ENCODE results near the gene TBL3.

The TBL3 gene

DNA sequence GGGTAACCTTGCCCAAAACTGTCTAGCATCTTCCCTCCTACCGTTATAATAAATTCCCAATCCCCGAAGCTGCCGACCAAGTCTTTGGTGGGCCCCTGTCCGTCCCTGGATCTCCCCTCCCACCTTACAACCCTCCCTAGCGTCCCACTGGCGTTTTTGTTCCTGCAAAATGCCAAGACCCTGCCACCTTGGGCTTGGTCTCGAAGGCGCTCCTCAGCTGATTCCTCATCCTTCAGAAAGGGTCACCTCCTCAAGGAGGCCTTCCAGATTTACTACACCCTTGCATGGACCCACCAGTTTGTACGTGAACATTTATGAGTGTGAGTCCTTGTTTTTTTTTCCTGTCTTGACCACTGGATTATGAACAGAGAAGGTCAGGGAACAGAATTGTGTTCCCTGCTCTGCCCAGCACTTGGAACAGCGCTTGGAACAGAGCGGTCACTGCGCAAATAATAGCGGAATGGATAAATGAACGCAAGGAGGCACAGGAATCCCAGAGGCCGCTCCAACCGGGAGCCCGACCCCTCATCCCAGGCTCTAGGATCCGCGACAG is 11.2 kb downstream of the TBL3 start:
- peak overlapping the region; percentile 93 for H3K9ac ChIP-seq (ENCODE audit: low read depth, low read length)
- peak; percentile 80 for TF ChIP-seq EZH2 (IDR thresholded peaks at IDR 0.05; ENCODE audit: borderline replicate concordance, low read depth, low read length, severe bottlenecking)
- TF ChIP-seq, protein P1, sequence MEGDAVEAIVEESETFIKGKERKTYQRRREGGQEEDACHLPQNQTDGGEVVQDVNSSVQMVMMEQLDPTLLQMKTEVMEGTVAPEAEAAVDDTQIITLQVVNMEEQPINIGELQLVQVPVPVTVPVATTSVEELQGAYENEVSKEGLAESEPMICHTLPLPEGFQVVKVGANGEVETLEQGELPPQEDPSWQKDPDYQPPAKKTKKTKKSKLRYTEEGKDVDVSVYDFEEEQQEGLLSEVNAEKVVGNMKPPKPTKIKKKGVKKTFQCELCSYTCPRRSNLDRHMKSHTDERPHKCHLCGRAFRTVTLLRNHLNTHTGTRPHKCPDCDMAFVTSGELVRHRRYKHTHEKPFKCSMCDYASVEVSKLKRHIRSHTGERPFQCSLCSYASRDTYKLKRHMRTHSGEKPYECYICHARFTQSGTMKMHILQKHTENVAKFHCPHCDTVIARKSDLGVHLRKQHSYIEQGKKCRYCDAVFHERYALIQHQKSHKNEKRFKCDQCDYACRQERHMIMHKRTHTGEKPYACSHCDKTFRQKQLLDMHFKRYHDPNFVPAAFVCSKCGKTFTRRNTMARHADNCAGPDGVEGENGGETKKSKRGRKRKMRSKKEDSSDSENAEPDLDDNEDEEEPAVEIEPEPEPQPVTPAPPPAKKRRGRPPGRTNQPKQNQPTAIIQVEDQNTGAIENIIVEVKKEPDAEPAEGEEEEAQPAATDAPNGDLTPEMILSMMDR (IDR thresholded peaks at IDR 0.05; ENCODE audit: borderline replicate concordance, extremely low read depth, low read length, poor library complexity, severe bottlenecking): no peak
- no peak overlapping the region; the same call in 1 of the 2 replicates for H3K27ac ChIP-seq (ENCODE audit: low read length)
- H3K4me2 ChIP-seq (ENCODE audit: insufficient read depth, low read length): peak overlapping the region; percentile 100
- H3K9me3 ChIP-seq (ENCODE audit: insufficient read depth, low read length, severe bottlenecking): no peaks in the 10 kb centered on the region
- H4K20me1 ChIP-seq (ENCODE audit: insufficient read depth, low read length): peaks cover 4% of the 10 kb centered on the region; the same call in 1 of the 2 replicates
- no peak for ATAC-seq (ENCODE audit: insufficient read depth, low read depth)
- H3K36me3 ChIP-seq (ENCODE audit: insufficient read depth, low read length): peaks cover 28% of the 10 kb centered on the region
- peak overlapping the region; percentile 99 for H2AFZ ChIP-seq (ENCODE audit: low read depth, low read length)
- no peak for DNase-seq
- H3K4me3 ChIP-seq (ENCODE audit: low read depth in 1 of 2, low read length in 2 of 2): peak overlapping the region; percentile 84 to 88; a peak in 3 of 4 replicates
- peaks cover 18% of the 10 kb centered on the region for H3K79me2 ChIP-seq (ENCODE audit: insufficient read depth, low read length)
- H3K4me1 ChIP-seq (ENCODE audit: insufficient read depth, low read length): peaks cover 24% of the 10 kb centered on the region
- peaks cover 14% of the 10 kb centered on the region for H3K27me3 ChIP-seq (ENCODE audit: insufficient read depth, low read length, poor library complexity)

DNA sequence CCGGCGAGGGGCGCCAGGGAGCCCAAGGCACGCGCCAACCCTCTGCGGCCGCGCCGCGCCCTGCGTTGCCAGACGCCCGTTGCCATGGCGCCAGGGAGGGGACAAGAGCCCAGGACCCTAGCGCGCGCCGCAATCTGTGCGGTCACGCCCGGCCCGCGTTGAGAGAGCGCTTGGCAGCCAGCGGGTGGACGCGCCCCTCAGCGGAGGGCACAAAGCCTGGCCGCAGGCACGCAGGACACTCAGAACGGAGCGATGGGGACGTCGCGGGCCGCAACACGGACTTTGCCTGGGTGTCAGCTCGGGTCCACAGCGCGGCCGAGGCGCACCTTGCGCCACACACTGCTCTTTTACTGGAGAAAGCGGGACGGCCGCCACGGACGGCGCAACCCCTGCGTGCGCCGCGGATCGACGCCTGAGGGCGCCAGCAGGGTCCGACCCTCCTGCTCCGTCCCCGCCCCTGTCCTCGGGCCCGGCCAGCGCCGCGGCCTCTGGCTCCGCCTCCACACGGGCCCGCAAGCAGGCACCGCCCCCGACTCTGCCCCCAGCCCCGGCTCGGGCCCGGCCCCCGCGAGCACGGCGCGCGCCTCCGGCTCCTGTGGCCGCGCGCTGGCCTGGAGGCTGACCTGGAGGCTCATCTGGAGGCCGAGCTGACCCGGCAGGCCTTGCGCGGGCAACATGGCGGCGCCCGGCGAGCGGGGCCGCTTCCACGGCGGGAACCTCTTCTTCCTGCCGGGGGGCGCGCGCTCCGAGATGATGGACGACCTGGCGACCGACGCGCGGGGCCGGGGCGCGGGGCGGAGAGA is 11.9 kb downstream of the TBL3 start, which contains the start of gene GFER:
Gene GFER (plus strand): TSS at position 650 of the 803 bp plus-strand sequence. CDS start 26 bp downstream, at position 676.
- peaks cover 14% of the 10 kb centered on the region for H3K27me3 ChIP-seq (ENCODE audit: insufficient read depth, low read length, poor library complexity)
- H2AFZ ChIP-seq (ENCODE audit: low read depth, low read length): peak within 1 kb of the TSS; percentile 99

DNA sequence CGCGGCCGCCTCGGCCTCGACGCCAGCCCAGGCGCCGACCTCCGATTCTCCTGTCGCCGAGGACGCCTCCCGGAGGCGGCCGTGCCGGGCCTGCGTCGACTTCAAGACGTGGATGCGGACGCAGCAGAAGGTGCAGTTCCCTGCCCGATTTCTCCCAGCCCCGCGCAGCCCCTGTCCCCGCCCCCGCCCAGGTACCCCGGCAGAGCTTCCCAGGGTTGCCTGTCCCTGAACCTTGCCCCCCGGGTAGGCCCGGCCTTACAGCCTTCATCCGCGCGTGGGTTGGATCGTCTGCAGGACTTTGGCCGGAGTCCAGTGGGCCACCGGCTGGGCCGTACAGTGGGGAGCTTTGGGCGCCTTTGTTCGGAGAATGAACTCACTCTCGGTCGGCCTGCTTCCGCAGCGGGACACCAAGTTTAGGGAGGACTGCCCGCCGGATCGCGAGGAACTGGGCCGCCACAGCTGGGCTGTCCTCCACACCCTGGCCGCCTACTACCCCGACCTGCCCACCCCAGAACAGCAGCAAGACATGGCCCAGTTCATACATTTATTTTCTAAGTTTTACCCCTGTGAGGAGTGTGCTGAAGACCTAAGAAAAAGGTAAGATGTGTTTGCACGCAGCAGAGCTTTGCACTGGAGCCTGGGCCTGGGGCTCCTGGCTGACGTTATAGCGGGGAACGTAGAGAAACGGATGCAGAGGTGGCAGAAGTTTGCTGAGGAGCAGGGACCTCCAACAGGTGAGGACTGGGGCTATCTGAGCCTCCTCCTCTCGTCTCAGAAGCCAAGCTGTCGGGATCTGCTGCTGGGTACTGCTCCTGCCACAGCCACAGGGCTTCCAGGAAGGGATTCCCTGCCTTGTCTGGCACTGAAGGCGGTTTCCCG is 12.7 kb downstream of the TBL3 start:
- Histone ChIP-seq H3K27me3 (ENCODE audit: insufficient read depth, low read length, poor library complexity) (peaks cover 14% of the 10 kb centered on the region), H3K27ac (ENCODE audit: low read length) (peak overlapping the region; percentile 75), H3K9ac (ENCODE audit: low read depth, low read length) (peak overlapping the region; percentile 93), H2AFZ (ENCODE audit: low read depth, low read length) (peak overlapping the region; percentile 99), H4K20me1 (ENCODE audit: insufficient read depth, low read length) (peaks cover 4% of the 10 kb centered on the region; the same call in 1 of the 2 replicates), H3K4me3 (ENCODE audit: low read depth in 1 of 2, low read length in 2 of 2) (peak overlapping the region; percentile 84 to 88; a peak in 3 of 4 replicates), H3K79me2 (ENCODE audit: insufficient read depth, low read length) (peaks cover 18% of the 10 kb centered on the region), H3K4me1 (ENCODE audit: insufficient read depth, low read length) (peaks cover 24% of the 10 kb centered on the region), H3K9me3 (ENCODE audit: insufficient read depth, low read length, severe bottlenecking) (no peaks in the 10 kb centered on the region), H3K4me2 (ENCODE audit: insufficient read depth, low read length) (peak overlapping the region; percentile 100), H3K36me3 (ENCODE audit: insufficient read depth, low read length) (peaks cover 16% of the 10 kb centered on the region)
- TF ChIP-seq, protein P1 (IDR thresholded peaks at IDR 0.05; ENCODE audit: borderline replicate concordance, extremely low read depth, low read length, poor library complexity, severe bottlenecking): no peak
- no peak for TF ChIP-seq EZH2 (IDR thresholded peaks at IDR 0.05; ENCODE audit: borderline replicate concordance, low read depth, low read length, severe bottlenecking)
- DNase-seq (no peak), ATAC-seq (ENCODE audit: insufficient read depth, low read depth) (peak; percentile 35)

More for the DNA sequence above, 11.9 kb downstream of the TBL3 start, which contains the start of gene GFER:
- Histone ChIP-seq H3K4me2 (ENCODE audit: insufficient read depth, low read length) (peak within 1 kb of the TSS; percentile 100), H3K36me3 (ENCODE audit: insufficient read depth, low read length) (peaks cover 21% of the 10 kb centered on the region), H3K9ac (ENCODE audit: low read depth, low read length) (peak within 1 kb of the TSS; percentile 93), H3K4me1 (ENCODE audit: insufficient read depth, low read length) (peaks cover 24% of the 10 kb centered on the region), H3K79me2 (ENCODE audit: insufficient read depth, low read length) (peaks cover 18% of the 10 kb centered on the region), H4K20me1 (ENCODE audit: insufficient read depth, low read length) (peaks cover 4% of the 10 kb centered on the region; the same call in 1 of the 2 replicates), H3K9me3 (ENCODE audit: insufficient read depth, low read length, severe bottlenecking) (no peaks in the 10 kb centered on the region), H3K4me3 (ENCODE audit: low read depth in 1 of 2, low read length in 2 of 2) (peak within 1 kb of the TSS; percentile 84 to 88), H3K27ac (ENCODE audit: low read length) (peak within 1 kb of the TSS; percentile 75)
- DNase-seq (peak; percentile 65), ATAC-seq (ENCODE audit: insufficient read depth, low read depth) (peak; percentile 71)
- TF ChIP-seq, protein P1 (IDR thresholded peaks at IDR 0.05; ENCODE audit: borderline replicate concordance, extremely low read depth, low read length, poor library complexity, severe bottlenecking): peak; percentile 49
- TF ChIP-seq EZH2 (IDR thresholded peaks at IDR 0.05; ENCODE audit: borderline replicate concordance, low read depth, low read length, severe bottlenecking): peak; percentile 66
